GM12865 (cell line): Measurements from ENCODE around the gene DACT2.

Experiments used
- DNase-seq: peaks from one replicate; pipeline ENCODE4 v3.0.0; 2010; ENCODE audit warnings: low read depth
- H3K4me3 ChIP-seq: 2 replicates; pipeline ENCODE4 v1.5.1; 2011; ENCODE audit warnings: mild to moderate bottlenecking, low read depth, low read length, control low read depth
- TF ChIP-seq, protein P1 (sequence below): IDR thresholded peaks from 2 replicates; pipeline ENCODE4 v1.5.1; 2011; ENCODE audit warnings: low read length, control low read depth, low read depth, inconsistent platforms; ENCODE audit not compliant: insufficient read depth; ENCODE audit errors: missing control alignments

The DACT2 gene

GRCh38 chr6:168365422-168366165 is 46.0 kb upstream of the DACT2 start:
- no peak overlapping the region for H3K4me3 ChIP-seq

DNA sequence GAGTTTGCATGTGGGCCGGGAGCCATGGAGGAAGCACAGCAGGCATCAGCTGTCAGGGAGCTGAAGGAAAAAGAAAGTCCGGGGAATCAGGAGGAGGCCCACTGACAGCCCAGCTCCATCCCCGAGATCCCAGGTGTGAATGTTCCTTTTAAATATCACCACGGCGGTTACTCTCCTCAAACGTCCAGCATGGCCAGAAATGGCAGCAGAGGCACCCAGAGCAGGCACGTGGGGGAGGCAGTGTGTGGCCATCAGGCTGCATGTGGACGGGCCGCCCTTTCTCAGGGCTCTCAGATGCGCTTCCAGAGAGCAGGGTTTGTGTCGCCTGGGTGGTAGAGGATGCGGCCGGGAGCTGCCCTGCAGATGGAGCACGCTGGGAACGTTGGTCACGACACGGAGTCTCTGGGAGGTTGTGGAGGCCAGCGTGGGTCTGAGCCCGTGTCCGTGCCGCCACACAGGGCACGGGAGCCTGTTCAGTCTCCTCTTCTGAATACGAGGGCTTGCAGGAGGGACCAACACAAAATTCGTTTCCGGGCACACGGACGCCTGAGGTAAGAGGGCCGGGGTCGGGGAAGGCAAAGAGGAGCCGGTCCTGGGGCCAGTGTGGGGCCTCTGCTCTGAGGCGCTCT is 45.3 kb upstream of the DACT2 start:
- TF ChIP-seq, protein P1, sequence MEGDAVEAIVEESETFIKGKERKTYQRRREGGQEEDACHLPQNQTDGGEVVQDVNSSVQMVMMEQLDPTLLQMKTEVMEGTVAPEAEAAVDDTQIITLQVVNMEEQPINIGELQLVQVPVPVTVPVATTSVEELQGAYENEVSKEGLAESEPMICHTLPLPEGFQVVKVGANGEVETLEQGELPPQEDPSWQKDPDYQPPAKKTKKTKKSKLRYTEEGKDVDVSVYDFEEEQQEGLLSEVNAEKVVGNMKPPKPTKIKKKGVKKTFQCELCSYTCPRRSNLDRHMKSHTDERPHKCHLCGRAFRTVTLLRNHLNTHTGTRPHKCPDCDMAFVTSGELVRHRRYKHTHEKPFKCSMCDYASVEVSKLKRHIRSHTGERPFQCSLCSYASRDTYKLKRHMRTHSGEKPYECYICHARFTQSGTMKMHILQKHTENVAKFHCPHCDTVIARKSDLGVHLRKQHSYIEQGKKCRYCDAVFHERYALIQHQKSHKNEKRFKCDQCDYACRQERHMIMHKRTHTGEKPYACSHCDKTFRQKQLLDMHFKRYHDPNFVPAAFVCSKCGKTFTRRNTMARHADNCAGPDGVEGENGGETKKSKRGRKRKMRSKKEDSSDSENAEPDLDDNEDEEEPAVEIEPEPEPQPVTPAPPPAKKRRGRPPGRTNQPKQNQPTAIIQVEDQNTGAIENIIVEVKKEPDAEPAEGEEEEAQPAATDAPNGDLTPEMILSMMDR = no peak
- no peak for DNase-seq
- H3K4me3 ChIP-seq = no peak overlapping the region

More at GRCh38 chr6:168365422-168366165, 46.0 kb upstream of the DACT2 start:
- DNase-seq = no peak
- TF ChIP-seq, protein P1 = no peak

DNA sequence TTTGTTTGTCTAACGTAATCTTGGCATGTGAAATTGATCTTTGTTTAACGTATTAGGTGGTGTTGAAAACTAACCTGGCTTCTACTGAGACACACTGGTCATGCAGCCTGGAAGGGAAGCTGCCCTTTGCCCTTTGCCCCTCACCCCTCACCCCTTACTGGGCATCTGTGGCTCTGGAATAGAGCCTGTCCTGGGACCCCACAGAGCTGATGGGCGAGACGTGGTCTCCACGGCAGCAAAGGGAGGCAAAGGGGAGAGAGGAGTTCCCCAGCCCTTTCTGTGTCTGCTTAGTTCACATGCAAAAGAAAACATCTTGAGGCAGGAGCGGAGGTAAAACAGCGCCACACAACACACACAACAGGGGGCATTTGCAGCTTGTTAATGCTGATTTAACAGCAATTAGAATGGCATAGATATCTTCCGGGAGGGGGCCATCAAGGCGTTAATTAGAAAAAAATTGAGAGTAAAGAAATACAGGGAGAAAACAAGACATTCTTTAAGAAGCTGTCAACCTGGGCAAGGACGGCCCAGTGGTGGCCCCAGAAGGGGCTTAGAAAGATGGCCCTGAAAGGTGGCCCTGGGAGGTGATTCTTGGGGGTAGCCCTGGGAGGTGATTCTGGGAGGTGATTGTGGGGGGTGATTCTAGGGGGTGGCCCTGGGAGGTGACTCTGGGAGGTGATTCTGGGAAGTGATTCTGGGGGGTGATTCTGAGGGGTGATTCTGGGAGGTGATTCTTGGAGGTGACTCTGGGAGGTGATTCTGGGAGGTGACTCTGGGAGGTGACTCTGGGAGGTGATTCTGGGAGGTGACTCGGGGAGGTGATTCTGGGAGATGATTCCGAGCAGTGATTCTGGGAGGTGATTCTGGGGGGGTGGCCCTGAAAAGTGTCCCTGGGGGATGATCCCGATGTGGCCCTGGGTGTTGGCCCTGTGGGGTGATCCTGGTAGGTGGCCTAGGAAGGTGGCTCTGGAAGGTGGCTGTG is 44.5 kb upstream of the DACT2 start:
- TF ChIP-seq, protein P1 = no peak
- no peak for DNase-seq
- no peak overlapping the region for H3K4me3 ChIP-seq

- no peak overlapping the region for H3K4me3 ChIP-seq
- DNase-seq = no peak
- TF ChIP-seq, protein P1 = no peak
Measured at GRCh38 chr6:168363302-168363701, 43.7 kb upstream of the DACT2 start.

GRCh38 chr6:168362276-168362990 is 42.9 kb upstream of the DACT2 start:
- TF ChIP-seq, protein P1 = no peak
- H3K4me3 ChIP-seq = no peak overlapping the region
- DNase-seq = no peak

GRCh38 chr6:168361766-168362165 is 42.2 kb upstream of the DACT2 start:
- DNase-seq = no peak
- no peak overlapping the region for H3K4me3 ChIP-seq
- TF ChIP-seq, protein P1 = no peak
